ENCODE measurements around the gene TBRG1. TPM values are rescaled to one million over a fixed set of nuclear protein-coding genes. Genes with fewer than 3 reads are reported as not detected.

Gene TBRG1
- total and polyA plus RNA-seq, 2 of the 8 experiments (the other 6 are each of a cell fraction or from before 2014, with no cell fraction given): 16.3 to 26.7 TPM

DNA sequence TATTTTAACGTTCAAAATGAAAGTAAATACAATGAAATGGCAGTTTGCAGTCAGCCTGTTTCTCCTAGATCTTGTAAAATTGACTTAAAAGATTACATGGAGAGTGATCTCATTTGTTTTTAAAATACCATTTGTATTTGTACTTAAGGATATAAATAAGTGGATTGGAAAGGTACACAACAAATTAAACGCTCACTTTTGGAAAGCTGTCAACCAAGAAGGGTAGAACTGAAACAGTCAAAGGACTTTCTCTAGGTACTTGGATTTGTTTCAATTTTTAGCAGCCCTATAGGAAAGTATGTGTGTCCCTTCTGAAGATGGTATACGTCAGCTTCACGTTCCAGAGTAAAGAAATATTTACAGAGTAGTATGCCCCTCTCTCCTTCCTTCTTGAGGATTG is 7.3 kb downstream of the TBRG1 start (continued):
- TF ChIP-seq HDAC6 (IDR thresholded peaks at IDR 0.05; ENCODE audit: low read depth, low read length) (no peak), GTF2F1 (IDR thresholded peaks at IDR 0.05; ENCODE audit: borderline replicate concordance, low read depth, low read length) (no peak), JUND (IDR thresholded peaks at IDR 0.05; ENCODE audit: low read length) (no peak), SRF (IDR thresholded peaks at IDR 0.05; ENCODE audit: low read depth, low read length) (no peak), CHD1 (IDR thresholded peaks at IDR 0.05; ENCODE audit: low read depth, low read length) (no peak)
- TF ChIP-seq, protein P1, sequence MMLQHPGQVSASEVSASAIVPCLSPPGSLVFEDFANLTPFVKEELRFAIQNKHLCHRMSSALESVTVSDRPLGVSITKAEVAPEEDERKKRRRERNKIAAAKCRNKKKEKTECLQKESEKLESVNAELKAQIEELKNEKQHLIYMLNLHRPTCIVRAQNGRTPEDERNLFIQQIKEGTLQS (IDR thresholded peaks at IDR 0.05; ENCODE audit: insufficient read depth, low read depth, low read length): no peak

Data from H1 (cell line).